GM23338 (cell line): ENCODE measurements around the gene SH3RF2. TPM values are rescaled to one million over a fixed set of nuclear protein-coding genes. Genes with fewer than 3 reads are reported as not detected.

ENCODE experiments used
- ATAC-seq: fragments of 200-7000 bp; cut with Tn5 transposase; 3 replicates; pipeline ENCODE4 v1.9.1; 2020
- DNase-seq: peaks from one replicate; pipeline ENCODE4 v3.0.0-alpha.2; 2015; ENCODE audit warnings: low spot score
- H2AFZ ChIP-seq: fragments of 200-600 bp; sonication (generic); 2 replicates; pipeline ENCODE4 v1.8.0; 2016; ENCODE audit warnings: antibody characterized with exemption, mild to moderate bottlenecking, moderate library complexity
- H3F3A ChIP-seq: fragments of 200-600 bp; sonication (generic); replicated peaks from 2 replicates; pipeline ENCODE4 v1.8.0; 2017; ENCODE audit warnings: antibody characterized with exemption, mixed run types, low read depth
- H3K27ac ChIP-seq: fragments of 200-600 bp; sonication (generic); 2 replicates; pipeline ENCODE4 v1.6.1; 2016; ENCODE audit warnings: low read depth
- H3K27me3 ChIP-seq: fragments of 200-600 bp; sonication (generic); 2 replicates; pipeline ENCODE4 v1.8.0; 2016; ENCODE audit warnings: mild to moderate bottlenecking, mixed run types, moderate library complexity; ENCODE audit not compliant: insufficient read depth
- H3K36me3 ChIP-seq: fragments of 200-600 bp; sonication (generic); 2 replicates; pipeline ENCODE4 v1.8.0; 2016; ENCODE audit warnings: mild to moderate bottlenecking; ENCODE audit not compliant: insufficient read depth
- H3K4me1 ChIP-seq: fragments of 200-600 bp; sonication (generic); 2 replicates; pipeline ENCODE4 v1.8.0; 2016; ENCODE audit warnings: mild to moderate bottlenecking, moderate library complexity; ENCODE audit not compliant: insufficient read depth
- H3K4me2 ChIP-seq: fragments of 200-600 bp; sonication (generic); 2 replicates; pipeline ENCODE4 v1.7.1; 2017; ENCODE audit warnings: mixed run types
- H3K4me3 ChIP-seq: fragments of 200-600 bp; sonication (generic); 2 replicates; pipeline ENCODE4 v1.6.1; 2016; ENCODE audit warnings: mixed run types
- H3K79me2 ChIP-seq: fragments of 200-600 bp; sonication (generic); replicated peaks from 2 replicates; pipeline ENCODE4 v1.8.0; 2017; ENCODE audit warnings: mild to moderate bottlenecking; ENCODE audit not compliant: insufficient read depth
- H3K9me2 ChIP-seq: fragments of 200-600 bp; sonication (generic); 2 replicates; pipeline ENCODE4 v1.8.0; 2017; ENCODE audit not compliant: insufficient read depth
- H4K20me1 ChIP-seq: fragments of 200-600 bp; sonication (generic); replicated peaks from 2 replicates; pipeline ENCODE4 v1.8.0; 2017; ENCODE audit warnings: mild to moderate bottlenecking; ENCODE audit not compliant: insufficient read depth
- H3K27ac Mint-ChIP-seq: 2 replicates; pipeline ENCODE4 v1.8.0; 2020; ENCODE audit warnings: inconsistent platforms, mild to moderate bottlenecking, moderate library complexity, mixed read lengths
- H3K27me3 Mint-ChIP-seq: 3 replicates; pipeline ENCODE4 v1.8.0; 2022; ENCODE audit warnings: low read depth, mild to moderate bottlenecking, moderate library complexity, mixed read lengths, inconsistent platforms; ENCODE audit not compliant: insufficient read depth, poor library complexity
- H3K36me3 Mint-ChIP-seq: 3 replicates; pipeline ENCODE4 v1.8.0; 2021; ENCODE audit warnings: low read depth, mild to moderate bottlenecking, inconsistent platforms, moderate library complexity, mixed read lengths
- H3K4me1 Mint-ChIP-seq: 3 replicates; pipeline ENCODE4 v1.8.0; 2020; ENCODE audit warnings: mild to moderate bottlenecking, inconsistent platforms, mixed read lengths
- H3K4me3 Mint-ChIP-seq: 3 replicates; pipeline ENCODE4 v1.8.0; 2021; ENCODE audit warnings: moderate library complexity, mild to moderate bottlenecking, inconsistent platforms, mixed read lengths
- H3K9me3 Mint-ChIP-seq: 3 replicates; pipeline ENCODE4 v1.8.0; 2020; ENCODE audit warnings: moderate library complexity, mild to moderate bottlenecking, inconsistent platforms, mixed read lengths
- CREB1 ChIP-seq: fragments of 250-450 bp; sonication (Bioruptor Pico); IDR thresholded peaks from 2 replicates; pipeline ENCODE4 v1.5.0; 2020; ENCODE audit warnings: low read depth, mild to moderate bottlenecking, moderate library complexity
- CTCF ChIP-seq, 2 experiments: fragments of 200-600 bp in 1 of 2; sonication (generic) in 1 of 2; conservative IDR thresholded peaks; 2 replicates each; pipeline versions ENCODE4 v1.5.1 to v1.6.1; 2016 to 2017; ENCODE audit warnings: antibody characterized with exemption in 2 of 2, low read depth in 2 of 2, mild to moderate bottlenecking in 2 of 2, moderate library complexity in 1 of 2
- EZH2 ChIP-seq: fragments of 200-600 bp; sonication (generic); IDR thresholded peaks from one replicate; pipeline ENCODE4 v1.8.0; 2017; ENCODE audit warnings: antibody characterized with exemption, mild to moderate bottlenecking, low read depth; ENCODE audit not compliant: unreplicated experiment
- EZH2phosphoT487 ChIP-seq: fragments of 200-600 bp; sonication (generic); IDR thresholded peaks from one replicate; pipeline ENCODE4 v1.8.1; 2018; ENCODE audit warnings: antibody characterized with exemption; ENCODE audit not compliant: unreplicated experiment
- JUNB ChIP-seq: IDR thresholded peaks from one replicate; pipeline ENCODE4 v1.6.1; 2016; ENCODE audit warnings: antibody characterized with exemption; ENCODE audit not compliant: unreplicated experiment
- NANOG ChIP-seq: IDR thresholded peaks from 2 replicates; pipeline ENCODE4 v1.6.1; 2016; ENCODE audit warnings: antibody characterized with exemption, borderline replicate concordance
- POLR2AphosphoS5 ChIP-seq: IDR thresholded peaks from 2 replicates; pipeline ENCODE4 v1.6.1; 2016; ENCODE audit warnings: antibody characterized with exemption, low read depth
- REST ChIP-seq: IDR thresholded peaks from one replicate; pipeline ENCODE4 v1.6.1; 2018; ENCODE audit warnings: antibody characterized with exemption; ENCODE audit not compliant: unreplicated experiment
- STAT1 ChIP-seq: IDR thresholded peaks from one replicate; pipeline ENCODE4 v1.6.1; 2016; ENCODE audit warnings: antibody characterized with exemption; ENCODE audit not compliant: unreplicated experiment
- ZNF114 ChIP-seq: fragments of 250-450 bp; sonication (Bioruptor Pico); IDR thresholded peaks from 2 replicates; pipeline ENCODE4 v1.5.0; 2020; ENCODE audit warnings: mild to moderate bottlenecking, moderate library complexity
- ZNF331 ChIP-seq: fragments of 250-450 bp; sonication (Bioruptor Pico); IDR thresholded peaks from 2 replicates; pipeline ENCODE4 v1.5.0; 2020; ENCODE audit warnings: low read depth, mild to moderate bottlenecking, moderate library complexity
- ZNF462 ChIP-seq: fragments of 250-450 bp; sonication (Bioruptor Pico); IDR thresholded peaks from 2 replicates; pipeline ENCODE4 v1.5.0; 2020; ENCODE audit warnings: mild to moderate bottlenecking, moderate library complexity
- polyA plus RNA-seq: library from polyadenylated mRNA; unstranded; fragments of >200 nt; fragmentation: Nextera tagmentation; extraction: Ambion mirVana; gene quantifications from 2 replicates; pipeline ENCODE4 v1.2.1, GENCODE V29; 2016
- total RNA-seq: library from RNA; depleted of rRNA; stranded (reverse); fragments of >200 nt; shearing (Covaris generic); gene quantifications from 2 replicates; pipeline ENCODE4 v1.2.3, GENCODE V29; 2014
- TF ChIP-seq, protein P1 (sequence below): IDR thresholded peaks from 2 replicates; pipeline ENCODE4 v1.6.1; 2016; ENCODE audit warnings: antibody characterized with exemption

Gene SH3RF2
- total and polyA plus RNA-seq, 2 experiments from 2014 or later = 1.7 to 2.4 TPM

DNA sequence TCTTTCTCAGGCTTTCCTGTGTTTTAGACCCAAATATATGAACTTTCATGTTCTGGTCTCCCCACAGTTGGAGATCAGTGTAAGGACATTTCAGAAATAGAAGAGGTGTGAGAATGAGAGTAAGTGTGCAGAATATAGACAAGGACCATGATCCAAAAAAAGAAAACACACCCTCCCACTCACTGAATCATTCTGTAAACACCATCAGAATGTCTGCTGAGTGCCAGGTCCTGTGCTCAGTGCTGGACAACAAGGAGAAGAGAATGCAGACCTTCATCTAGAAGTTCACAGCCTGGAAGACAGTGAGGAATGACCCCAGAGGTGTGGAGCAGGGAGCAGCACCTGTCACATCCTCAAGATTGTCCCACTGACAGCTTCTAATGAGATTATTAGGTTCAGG, 19.1 kb upstream of the SH3RF2 start:
- Histone ChIP-seq H4K20me1 (no peaks in the 10 kb centered on the region), H3F3A (no peaks in the 10 kb centered on the region), H3K27ac (no peak overlapping the region), H2AFZ (no peak overlapping the region), H3K36me3 (no peaks in the 10 kb centered on the region), H3K4me1 (peaks cover 13% of the 10 kb centered on the region), H3K4me3 (no peak overlapping the region), H3K9me2 (peaks cover 16% of the 10 kb centered on the region), H3K4me2 (no peak overlapping the region), H3K27me3 (no peaks in the 10 kb centered on the region), H3K79me2 (no peaks in the 10 kb centered on the region)
- Mint-ChIP-seq H3K4me1 (peaks cover 19% of the 10 kb centered on the region), H3K9me3 (no peaks in the 10 kb centered on the region), H3K4me3 (no peak overlapping the region), H3K27ac (no peak overlapping the region), H3K27me3 (peaks cover 6% of the 10 kb centered on the region), H3K36me3 (no peaks in the 10 kb centered on the region)
- no peak for ATAC-seq
- no peak for DNase-seq
- TF ChIP-seq EZH2 = no peak
- no peak for TF ChIP-seq ZNF462
- no peak for TF ChIP-seq NANOG
- TF ChIP-seq ZNF114 (CRISPR knock-in tag) = no peak
- TF ChIP-seq STAT1 = no peak
- TF ChIP-seq POLR2AphosphoS5 = no peak
- no peak for TF ChIP-seq ZNF331 (CRISPR knock-in tag)
- no peak for TF ChIP-seq REST
- no peak for TF ChIP-seq CREB1 (CRISPR knock-in tag)
- TF ChIP-seq EZH2phosphoT487 = no peak
- TF ChIP-seq, protein P1, sequence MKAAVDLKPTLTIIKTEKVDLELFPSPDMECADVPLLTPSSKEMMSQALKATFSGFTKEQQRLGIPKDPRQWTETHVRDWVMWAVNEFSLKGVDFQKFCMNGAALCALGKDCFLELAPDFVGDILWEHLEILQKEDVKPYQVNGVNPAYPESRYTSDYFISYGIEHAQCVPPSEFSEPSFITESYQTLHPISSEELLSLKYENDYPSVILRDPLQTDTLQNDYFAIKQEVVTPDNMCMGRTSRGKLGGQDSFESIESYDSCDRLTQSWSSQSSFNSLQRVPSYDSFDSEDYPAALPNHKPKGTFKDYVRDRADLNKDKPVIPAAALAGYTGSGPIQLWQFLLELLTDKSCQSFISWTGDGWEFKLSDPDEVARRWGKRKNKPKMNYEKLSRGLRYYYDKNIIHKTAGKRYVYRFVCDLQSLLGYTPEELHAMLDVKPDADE = no peak
- TF ChIP-seq CTCF (conservative IDR thresholded peaks at IDR 0.05; ENCODE audit: low read depth in 2 of 2) = no peak
- no peak for TF ChIP-seq JUNB
